ENCODE measurements around the gene FAM240A. TPM values are rescaled to one million over a fixed set of nuclear protein-coding genes. Genes with fewer than 3 reads are reported as not detected.

FAM240A gene
- total and polyA plus RNA-seq, 4 donors, result not detected

DNA sequence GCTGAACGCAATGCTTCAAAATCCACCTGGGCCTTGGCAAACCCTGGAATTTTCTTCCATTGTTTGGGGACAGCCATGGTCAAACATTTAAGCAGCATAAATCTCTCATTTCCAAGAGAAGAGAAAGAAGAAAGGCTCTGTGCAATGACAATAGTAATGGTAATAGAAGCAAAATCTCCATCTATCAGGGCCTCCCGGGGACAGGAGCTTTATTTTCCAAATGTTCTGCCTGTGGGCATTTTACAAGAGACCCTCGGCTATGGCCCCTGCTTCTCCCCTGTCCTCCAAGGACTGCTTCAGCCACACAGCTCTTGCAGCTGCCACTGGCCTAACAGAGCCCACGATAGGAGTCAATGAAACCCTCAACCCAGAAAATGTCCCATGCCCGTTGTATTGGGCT is 12.7 kb upstream of the FAM240A start:
- H3K4me1 ChIP-seq (ENCODE audit: control insufficient read depth in 5 of 5, insufficient read depth in 5 of 5, low read length in 5 of 5), result peaks cover 0 to 3% (median 0%) of the 10 kb centered on the region in 5 donors
- no peaks in the 10 kb centered on the region for H3K9me3 ChIP-seq (ENCODE audit: control insufficient read depth in 4 of 4, insufficient read depth in 3 of 4, low read length in 3 of 4)
- no peak overlapping the region for H3K4me3 ChIP-seq
- TF ChIP-seq, protein P1, sequence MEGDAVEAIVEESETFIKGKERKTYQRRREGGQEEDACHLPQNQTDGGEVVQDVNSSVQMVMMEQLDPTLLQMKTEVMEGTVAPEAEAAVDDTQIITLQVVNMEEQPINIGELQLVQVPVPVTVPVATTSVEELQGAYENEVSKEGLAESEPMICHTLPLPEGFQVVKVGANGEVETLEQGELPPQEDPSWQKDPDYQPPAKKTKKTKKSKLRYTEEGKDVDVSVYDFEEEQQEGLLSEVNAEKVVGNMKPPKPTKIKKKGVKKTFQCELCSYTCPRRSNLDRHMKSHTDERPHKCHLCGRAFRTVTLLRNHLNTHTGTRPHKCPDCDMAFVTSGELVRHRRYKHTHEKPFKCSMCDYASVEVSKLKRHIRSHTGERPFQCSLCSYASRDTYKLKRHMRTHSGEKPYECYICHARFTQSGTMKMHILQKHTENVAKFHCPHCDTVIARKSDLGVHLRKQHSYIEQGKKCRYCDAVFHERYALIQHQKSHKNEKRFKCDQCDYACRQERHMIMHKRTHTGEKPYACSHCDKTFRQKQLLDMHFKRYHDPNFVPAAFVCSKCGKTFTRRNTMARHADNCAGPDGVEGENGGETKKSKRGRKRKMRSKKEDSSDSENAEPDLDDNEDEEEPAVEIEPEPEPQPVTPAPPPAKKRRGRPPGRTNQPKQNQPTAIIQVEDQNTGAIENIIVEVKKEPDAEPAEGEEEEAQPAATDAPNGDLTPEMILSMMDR (IDR thresholded peaks at IDR 0.05; ENCODE audit: control extremely low read depth, extremely low read depth), result no peak
- H3K36me3 ChIP-seq (ENCODE audit: control insufficient read depth in 4 of 4, insufficient read depth in 4 of 4, low read length in 4 of 4), result no peaks in the 10 kb centered on the region
- 75 to 95% methylated on average over 5 of the region's 5 CpGs for WGBS, 2 donors
- H3K9ac ChIP-seq (ENCODE audit: insufficient read depth in 1 of 2, low read length in 2 of 2), result no peak overlapping the region
- no peak for DNase-seq
- no peak for ATAC-seq (ENCODE audit: insufficient read depth, low FRiP score)
- H3K27me3 ChIP-seq (ENCODE audit: control insufficient read depth in 3 of 3, insufficient read depth in 3 of 3, low read length in 2 of 3), result no peaks in the 10 kb centered on the region
- no peak overlapping the region for H3K27ac ChIP-seq (ENCODE audit: low read depth in 1 of 2, low read length in 1 of 2)

DNA sequence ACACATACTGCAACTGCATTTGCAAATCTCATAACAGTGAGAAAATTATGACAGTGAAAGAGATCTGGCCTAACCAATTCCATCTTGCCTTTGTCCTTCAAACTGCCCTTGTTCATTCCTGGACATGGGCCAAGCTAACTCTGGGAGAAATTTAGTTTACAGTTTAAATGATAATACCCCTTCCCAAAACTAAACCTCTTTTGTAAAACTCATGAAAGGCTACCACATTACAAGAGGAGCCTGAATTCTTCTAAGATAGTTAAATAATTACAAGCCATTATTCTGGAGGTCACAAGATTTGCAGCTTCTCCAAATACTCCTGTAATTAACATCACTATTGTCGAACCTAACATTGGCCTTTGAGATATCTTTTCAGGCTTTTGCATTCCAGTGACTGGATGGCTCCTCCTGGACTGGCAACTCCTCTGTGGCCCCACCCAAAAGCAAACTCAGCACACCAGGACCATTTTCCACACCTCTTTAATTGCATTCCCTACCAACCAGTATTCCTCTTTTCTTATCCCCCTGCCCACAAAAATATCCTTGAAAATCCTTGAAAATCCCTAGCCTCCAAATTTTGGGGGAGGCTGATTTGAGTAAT is 8.8 kb upstream of the FAM240A start:
- peaks cover 0 to 3% (median 0%) of the 10 kb centered on the region in 5 donors for H3K4me1 ChIP-seq (ENCODE audit: control insufficient read depth in 5 of 5, insufficient read depth in 5 of 5, low read length in 5 of 5)
- no peaks in the 10 kb centered on the region for H3K36me3 ChIP-seq (ENCODE audit: control insufficient read depth in 4 of 4, insufficient read depth in 4 of 4, low read length in 4 of 4)
- no peaks in the 10 kb centered on the region for H3K27me3 ChIP-seq (ENCODE audit: control insufficient read depth in 3 of 3, insufficient read depth in 3 of 3, low read length in 2 of 3)
- TF ChIP-seq, protein P1 (IDR thresholded peaks at IDR 0.05; ENCODE audit: control extremely low read depth, extremely low read depth), result no peak
- H3K4me3 ChIP-seq, result no peak overlapping the region
- H3K27ac ChIP-seq (ENCODE audit: low read depth in 1 of 2, low read length in 1 of 2), result no peak overlapping the region
- DNase-seq, result no peak
- WGBS, 2 donors, result 63 to 81% methylated on average over 1 of the region's 1 CpG
- H3K9me3 ChIP-seq (ENCODE audit: control insufficient read depth in 4 of 4, insufficient read depth in 3 of 4, low read length in 3 of 4), result no peaks in the 10 kb centered on the region
- no peak for ATAC-seq (ENCODE audit: insufficient read depth, low FRiP score)
- H3K9ac ChIP-seq (ENCODE audit: insufficient read depth in 1 of 2, low read length in 2 of 2), result no peak overlapping the region

GRCh38 chr3:46604127-46604526 is 8.2 kb upstream of the FAM240A start:
- H3K27me3 ChIP-seq (ENCODE audit: control insufficient read depth in 3 of 3, insufficient read depth in 3 of 3, low read length in 2 of 3), result no peaks in the 10 kb centered on the region
- no peaks in the 10 kb centered on the region for H3K36me3 ChIP-seq (ENCODE audit: control insufficient read depth in 4 of 4, insufficient read depth in 4 of 4, low read length in 4 of 4)
- ATAC-seq (ENCODE audit: insufficient read depth, low FRiP score) (no peak), DNase-seq (no peak)
- peaks cover 0 to 3% (median 0%) of the 10 kb centered on the region in 5 donors for H3K4me1 ChIP-seq (ENCODE audit: control insufficient read depth in 5 of 5, insufficient read depth in 5 of 5, low read length in 5 of 5)
- TF ChIP-seq, protein P1 (IDR thresholded peaks at IDR 0.05; ENCODE audit: control extremely low read depth, extremely low read depth), result no peak
- H3K9ac ChIP-seq (ENCODE audit: insufficient read depth in 1 of 2, low read length in 2 of 2), result no peak overlapping the region
- H3K27ac ChIP-seq (ENCODE audit: low read depth in 1 of 2, low read length in 1 of 2), result no peak overlapping the region
- H3K9me3 ChIP-seq (ENCODE audit: control insufficient read depth in 4 of 4, insufficient read depth in 3 of 4, low read length in 3 of 4), result no peaks in the 10 kb centered on the region
- no peak overlapping the region for H3K4me3 ChIP-seq
- WGBS, 2 donors, result 64 to 71% methylated on average over 2 of the region's 2 CpGs

GRCh38 chr3:46607603-46608028 is 4.7 kb upstream of the FAM240A start:
- no peak for ATAC-seq (ENCODE audit: insufficient read depth, low FRiP score)
- 64 to 66% methylated on average over 6 of the region's 6 CpGs for WGBS, 2 donors
- TF ChIP-seq, protein P1 (IDR thresholded peaks at IDR 0.05; ENCODE audit: control extremely low read depth, extremely low read depth), result no peak

More at GRCh38 chr3:46607603-46608028, 4.7 kb upstream of the FAM240A start:
- no peak overlapping the region for H3K27ac ChIP-seq (ENCODE audit: low read depth in 1 of 2, low read length in 1 of 2)
- DNase-seq, result peak in 1 of 3 donors; percentile 21
- peaks cover 0 to 7% (median 3%) of the 10 kb centered on the region in 5 donors for H3K4me1 ChIP-seq (ENCODE audit: control insufficient read depth in 5 of 5, insufficient read depth in 5 of 5, low read length in 5 of 5)
- no peak overlapping the region for H3K9ac ChIP-seq (ENCODE audit: insufficient read depth in 1 of 2, low read length in 2 of 2)
- H3K27me3 ChIP-seq (ENCODE audit: control insufficient read depth in 3 of 3, insufficient read depth in 3 of 3, low read length in 2 of 3), result no peaks in the 10 kb centered on the region
- H3K9me3 ChIP-seq (ENCODE audit: control insufficient read depth in 4 of 4, insufficient read depth in 3 of 4, low read length in 3 of 4), result no peaks in the 10 kb centered on the region
- H3K36me3 ChIP-seq (ENCODE audit: control insufficient read depth in 4 of 4, insufficient read depth in 4 of 4, low read length in 4 of 4), result no peaks in the 10 kb centered on the region
- H3K4me3 ChIP-seq, result no peak overlapping the region

Data from lung (tissue), 12 donors.